Neural progenitor cell (in vitro differentiated cells): ENCODE results near the gene SLC25A51.

Experiments
- CTCF ChIP-seq: fragments of 200-600 bp; sonication (generic); IDR thresholded peaks from 2 replicates; pipeline ENCODE4 v1.5.1; 2017; ENCODE audit warnings: antibody characterized with exemption, mild to moderate bottlenecking
- EZH2 ChIP-seq: fragments of 200-600 bp; sonication (generic); IDR thresholded peaks from 2 replicates; pipeline ENCODE4 v1.6.1; 2017; ENCODE audit warnings: antibody characterized with exemption, mild to moderate bottlenecking, moderate library complexity
- EZH2phosphoT487 ChIP-seq: fragments of 200-600 bp; sonication (generic); IDR thresholded peaks from 2 replicates; pipeline ENCODE4 v1.6.1; 2017; ENCODE audit warnings: antibody characterized with exemption

GRCh38 chr9:37840560-37841194, 63.2 kb downstream of the SLC25A51 start:
- TF ChIP-seq CTCF = no peak
- no peak for TF ChIP-seq EZH2
- no peak for TF ChIP-seq EZH2phosphoT487
